Natural killer cell (primary cell): ENCODE results near the gene ZNF189. TPM values are rescaled to one million over a fixed set of nuclear protein-coding genes. Genes with fewer than 3 reads are reported as not detected.

Experiments used
- ATAC-seq, 3 donors: fragments of 150-1000 bp in 2 of 3; fragments of 200-7000 bp in 1 of 3; cut with Tn5 transposase; 1 replicate in 1 of 3; 2 replicates in 2 of 3; pipeline ENCODE4 v1.10.0; 2021; ENCODE audit warnings: mild to moderate bottlenecking in 2 of 3, moderate library complexity in 2 of 3
- DNase-seq, 2 donors: peaks; one replicate each; pipeline versions ENCODE4 v3.0.0 to v3.0.0-alpha.2; 2013 to 2021; ENCODE audit warnings: mixed read lengths in 1 of 2
- H3K27ac ChIP-seq: one replicate; pipeline ENCODE4 v1.5.1; 2013; ENCODE audit warnings: mild to moderate bottlenecking, low read length
- H3K27me3 ChIP-seq: one replicate; pipeline ENCODE4 v1.6.1; 2013; ENCODE audit warnings: low read length; ENCODE audit not compliant: control insufficient read depth, insufficient read depth
- H3K36me3 ChIP-seq: one replicate; pipeline ENCODE4 v1.6.1; 2013; ENCODE audit warnings: low read length; ENCODE audit not compliant: control insufficient read depth, insufficient read depth
- H3K4me1 ChIP-seq: one replicate; pipeline ENCODE4 v1.6.1; 2013; ENCODE audit warnings: low read length; ENCODE audit not compliant: control insufficient read depth, insufficient read depth
- H3K4me3 ChIP-seq: one replicate; pipeline ENCODE4 v1.5.1; 2013; ENCODE audit warnings: low read length
- H3K9me3 ChIP-seq: one replicate; pipeline ENCODE4 v1.6.1; 2013; ENCODE audit warnings: low read length; ENCODE audit not compliant: control insufficient read depth, insufficient read depth
- H3K27ac Mint-ChIP-seq, 2 donors: one replicate each; pipeline ENCODE4 v1.8.0; 2022; ENCODE audit warnings: mild to moderate bottlenecking in 2 of 2, mixed read lengths in 2 of 2, moderate library complexity in 1 of 2
- H3K27me3 Mint-ChIP-seq, 2 donors: one replicate each; pipeline ENCODE4 v1.8.0; 2022; ENCODE audit warnings: low read depth in 2 of 2, mixed read lengths in 2 of 2
- H3K36me3 Mint-ChIP-seq: one replicate; pipeline ENCODE4 v1.8.0; 2022; ENCODE audit warnings: mixed read lengths
- H3K4me1 Mint-ChIP-seq, 2 donors: one replicate each; pipeline ENCODE4 v1.8.0; 2022; ENCODE audit warnings: mixed read lengths in 2 of 2
- H3K4me3 Mint-ChIP-seq: one replicate; pipeline ENCODE4 v1.8.0; 2022; ENCODE audit warnings: mild to moderate bottlenecking, moderate library complexity, mixed read lengths
- H3K9me3 Mint-ChIP-seq, 2 donors: one replicate each; pipeline ENCODE4 v1.8.0; 2022; ENCODE audit warnings: mixed read lengths in 2 of 2
- CTCF ChIP-seq: fragments of 200-600 bp; IDR thresholded peaks from one replicate; pipeline ENCODE4 v1.8.0; 2022; ENCODE audit warnings: antibody characterized with exemption
- WGBS: methylation state at CpG from one replicate; pipeline ENCODE4 v1.1.7; 2013; ENCODE audit warnings: missing lambda C conversion rate; ENCODE audit not compliant: insufficient coverage; 5-methylcytosine and 5-hydroxymethylcytosine counted together
- intact Hi-C: fragments of 100-400 bp; cut with micrococcal nuclease; formaldehyde crosslinking; loops from one replicate; pipeline ENCODE4 v1.14.2; 2022
- total RNA-seq, 4 donors: library from RNA; stranded (reverse); fragments of 120-200 nt in 1 of 4; gene quantifications; one replicate each; pipeline versions ENCODE4 v1.2.3 to v1.2.4, GENCODE V29; 2013 to 2022

Gene ZNF189
- total RNA-seq, 3 donors from 2014 or later (not counting 1 experiment from before 2014, with no cell fraction given), result 6.7 to 11.3 (median 8.7) TPM

DNA sequence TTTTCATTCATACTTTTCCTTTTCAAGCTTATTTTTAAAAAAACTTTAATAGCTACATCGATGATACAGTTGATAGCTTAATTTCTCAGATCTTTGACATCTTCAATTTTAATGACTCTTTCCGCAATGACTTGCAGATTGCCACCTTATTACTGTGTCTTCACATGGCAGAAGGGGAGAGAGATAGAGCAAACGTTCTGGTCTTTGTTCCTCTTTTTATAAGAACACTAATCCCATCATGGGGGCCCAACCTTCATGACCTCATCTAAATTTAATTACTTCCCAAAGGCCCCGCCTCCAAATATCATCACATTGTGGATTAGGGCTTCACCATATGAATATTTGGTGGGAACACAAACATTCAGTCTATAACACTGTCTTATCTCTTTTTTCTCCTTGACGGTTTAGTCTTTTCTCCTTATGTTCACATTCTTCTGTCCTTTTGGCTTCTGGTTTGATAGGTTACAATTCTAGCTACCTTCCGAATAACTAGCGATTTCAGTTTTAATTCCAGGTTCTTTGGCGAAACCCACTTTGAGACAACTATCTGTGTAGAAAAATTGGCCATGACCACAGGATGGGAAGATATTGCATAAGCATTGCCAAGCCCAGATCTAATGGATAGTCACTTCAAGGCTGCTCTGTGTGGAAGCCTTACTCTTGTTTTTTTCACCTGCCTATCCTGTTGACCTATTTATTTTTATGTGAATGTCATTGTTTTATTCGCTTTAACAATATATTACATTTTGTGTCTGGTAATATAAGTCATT is 5.0 kb downstream of the ZNF189 start:
- H3K27me3 Mint-ChIP-seq, result no peaks in the 10 kb centered on the region
- WGBS, result 92% methylated on average over 6 of the region's 9 CpGs
- H3K4me1 Mint-ChIP-seq, result peaks cover 40 to 50% of the 10 kb centered on the region in 2 donors
- H3K4me3 ChIP-seq, result no peak overlapping the region
- peaks cover 12% of the 10 kb centered on the region for H3K4me1 ChIP-seq
- TF ChIP-seq CTCF, result no peak
- DNase-seq (no peak), ATAC-seq (no peak)
- H3K36me3 Mint-ChIP-seq, result peaks cover 78% of the 10 kb centered on the region
- H3K9me3 Mint-ChIP-seq, result peaks cover 15 to 27% of the 10 kb centered on the region in 2 donors
- H3K27me3 ChIP-seq, result no peaks in the 10 kb centered on the region
- intact Hi-C loops, result no loop called here
- peaks cover 79% of the 10 kb centered on the region for H3K36me3 ChIP-seq
- no peak overlapping the region for H3K27ac ChIP-seq
- H3K4me3 Mint-ChIP-seq, result no peak overlapping the region
- peaks cover 18% of the 10 kb centered on the region for H3K9me3 ChIP-seq
- H3K27ac Mint-ChIP-seq, result no peak overlapping the region

- peaks cover 77% of the 10 kb centered on the region for H3K36me3 Mint-ChIP-seq
- H3K27ac Mint-ChIP-seq, result no peak overlapping the region
- H3K4me1 ChIP-seq, result no peaks in the 10 kb centered on the region
- peaks cover 55% of the 10 kb centered on the region for H3K36me3 ChIP-seq
- DNase-seq (no peak), ATAC-seq (no peak)
- H3K4me1 Mint-ChIP-seq, result peaks cover 0 to 10% of the 10 kb centered on the region in 2 donors
- H3K27me3 Mint-ChIP-seq, result no peaks in the 10 kb centered on the region
- TF ChIP-seq CTCF, result no peak
- intact Hi-C loops, result no loop called here
- H3K4me3 ChIP-seq, result no peak overlapping the region
- H3K27me3 ChIP-seq, result no peaks in the 10 kb centered on the region
- peaks cover 32% of the 10 kb centered on the region for H3K9me3 ChIP-seq
- 100% methylated on average over 1 of the region's 5 CpGs for WGBS
- no peak overlapping the region for H3K27ac ChIP-seq
- H3K9me3 Mint-ChIP-seq, result peaks cover 27 to 40% of the 10 kb centered on the region in 2 donors
- H3K4me3 Mint-ChIP-seq, result no peak overlapping the region
Observed at GRCh38 chr9:101408374-101409078, 9.9 kb downstream of the ZNF189 start.

DNA sequence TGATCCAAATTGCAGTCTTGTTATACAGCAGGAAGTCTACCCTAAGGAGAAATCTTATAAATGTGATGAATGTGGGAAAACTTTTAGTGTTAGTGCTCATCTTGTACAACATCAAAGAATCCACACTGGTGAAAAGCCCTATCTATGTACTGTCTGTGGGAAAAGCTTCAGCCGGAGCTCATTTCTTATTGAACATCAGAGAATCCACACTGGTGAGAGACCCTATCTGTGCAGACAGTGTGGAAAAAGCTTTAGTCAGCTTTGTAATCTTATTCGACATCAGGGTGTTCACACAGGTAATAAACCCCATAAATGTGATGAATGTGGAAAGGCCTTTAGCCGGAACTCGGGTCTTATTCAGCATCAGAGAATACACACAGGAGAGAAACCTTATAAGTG is 10.4 kb downstream of the ZNF189 start:
- WGBS, result 96% methylated on average over 4 of the region's 4 CpGs
- H3K4me1 Mint-ChIP-seq, result peaks cover 0 to 6% of the 10 kb centered on the region in 2 donors
- peaks cover 77% of the 10 kb centered on the region for H3K36me3 Mint-ChIP-seq
- Histone ChIP-seq H3K4me3 (no peak overlapping the region), H3K27ac (no peak overlapping the region), H3K27me3 (no peaks in the 10 kb centered on the region), H3K4me1 (no peaks in the 10 kb centered on the region), H3K9me3 (peaks cover 36% of the 10 kb centered on the region), H3K36me3 (peaks cover 49% of the 10 kb centered on the region)
- no peaks in the 10 kb centered on the region for H3K27me3 Mint-ChIP-seq
- DNase-seq, result no peak
- ATAC-seq, result no peak
- peaks cover 28 to 40% of the 10 kb centered on the region in 2 donors for H3K9me3 Mint-ChIP-seq
- intact Hi-C loops, result no loop called here
- TF ChIP-seq CTCF, result no peak
- H3K4me3 Mint-ChIP-seq, result no peak overlapping the region
- H3K27ac Mint-ChIP-seq, result no peak overlapping the region
